Stimulated activated CD8-positive, alpha-beta memory T cell treated with anti-CD3 and anti-CD28 coated beads, Interleukin-7, amount 100 ng/mL, for 24 hours (primary cell): ENCODE data around the gene RTN4RL2.

Experiments
- DNase-seq: peaks from one replicate; pipeline ENCODE4 v3.0.0-alpha.2; 2020; ENCODE audit warnings: low read depth

RTN4RL2 gene

GRCh38 chr11:57481315-57481714 is 21.0 kb downstream of the RTN4RL2 start:
- DNase-seq, result no peak

- DNase-seq, result no peak
Measured at GRCh38 chr11:57481915-57482781, 21.8 kb downstream of the RTN4RL2 start.

GRCh38 chr11:57482782-57483561 is 22.6 kb downstream of the RTN4RL2 start:
- DNase-seq, result no peak

- DNase-seq, result no peak
Measured at GRCh38 chr11:57483562-57483918, 23.2 kb downstream of the RTN4RL2 start.

GRCh38 chr11:57484141-57484710 is 23.9 kb downstream of the RTN4RL2 start:
- DNase-seq, result no peak

- no peak for DNase-seq
Measured at GRCh38 chr11:57485217-57485990, 25.1 kb downstream of the RTN4RL2 start.

GRCh38 chr11:57487021-57487778 is 26.9 kb downstream of the RTN4RL2 start:
- DNase-seq, result no peak

GRCh38 chr11:57487920-57488659 is 27.8 kb downstream of the RTN4RL2 start:
- no peak for DNase-seq

GRCh38 chr11:57490456-57491248 is 30.3 kb downstream of the RTN4RL2 start:
- DNase-seq, result no peak

- DNase-seq, result no peak
Measured at GRCh38 chr11:57491371-57492061, 31.2 kb downstream of the RTN4RL2 start.

GRCh38 chr11:57493507-57494503 is 33.5 kb downstream of the RTN4RL2 start:
- DNase-seq, result no peak

GRCh38 chr11:57496109-57496820 is 35.9 kb downstream of the RTN4RL2 start:
- DNase-seq, result no peak

GRCh38 chr11:57497303-57498247 is 37.2 kb downstream of the RTN4RL2 start:
- DNase-seq, result no peak

GRCh38 chr11:57498540-57498939 is 38.2 kb downstream of the RTN4RL2 start:
- no peak for DNase-seq

GRCh38 chr11:57499413-57499982 is 39.2 kb downstream of the RTN4RL2 start:
- no peak for DNase-seq

- no peak for DNase-seq
Measured at GRCh38 chr11:57499983-57500461, 39.7 kb downstream of the RTN4RL2 start.
